Liver (tissue), 9 donors: ENCODE measurements around the gene PRDM10. TPM values are rescaled to one million over a fixed set of nuclear protein-coding genes. Genes with fewer than 3 reads are reported as not detected.

ENCODE experiments used
- DNase-seq: peaks from one replicate; pipeline ENCODE4 v3.0.0-alpha.2; 2017; ENCODE audit warnings: low spot score
- H3K27ac ChIP-seq, 2 donors: one replicate each; pipeline ENCODE4 v1.7.0; 2013; ENCODE audit warnings: inconsistent platforms in 2 of 2, low read length in 2 of 2, control low read depth in 1 of 2, low read depth in 1 of 2, mild to moderate bottlenecking in 1 of 2
- H3K27me3 ChIP-seq, 4 donors: one replicate each; pipeline versions ENCODE4 v1.6.1 to v1.7.0; 2013; ENCODE audit warnings: low read length in 3 of 4, inconsistent platforms in 1 of 4, mild to moderate bottlenecking in 1 of 4, moderate library complexity in 1 of 4; ENCODE audit not compliant: control insufficient read depth in 4 of 4, insufficient read depth in 4 of 4
- H3K36me3 ChIP-seq, 4 donors: one replicate each; pipeline versions ENCODE4 v1.6.1 to v1.7.0; 2013; ENCODE audit warnings: low read length in 3 of 4, mild to moderate bottlenecking in 3 of 4, low read depth in 1 of 4, moderate library complexity in 1 of 4; ENCODE audit not compliant: control insufficient read depth in 4 of 4, insufficient read depth in 3 of 4
- H3K4me1 ChIP-seq, 4 donors: one replicate each; pipeline versions ENCODE4 v1.6.1 to v1.7.0; 2013; ENCODE audit warnings: low read length in 3 of 4, mild to moderate bottlenecking in 3 of 4, moderate library complexity in 1 of 4; ENCODE audit not compliant: control insufficient read depth in 4 of 4, insufficient read depth in 4 of 4
- H3K4me3 ChIP-seq, 3 donors: one replicate each; pipeline versions ENCODE4 v1.6.1 to v1.7.0; 2013; ENCODE audit warnings: low read length in 3 of 3, control low read depth in 1 of 3, low read depth in 1 of 3, mild to moderate bottlenecking in 1 of 3
- H3K9ac ChIP-seq, 2 donors: one replicate each; pipeline ENCODE4 v1.7.0; 2013; ENCODE audit warnings: low read length in 2 of 2, mild to moderate bottlenecking in 2 of 2, moderate library complexity in 2 of 2, control low read depth in 1 of 2, low read depth in 1 of 2
- H3K9me3 ChIP-seq, 4 donors: one replicate each; pipeline versions ENCODE4 v1.6.1 to v1.7.0; 2013; ENCODE audit warnings: low read length in 3 of 4; ENCODE audit not compliant: control insufficient read depth in 4 of 4
- CTCF ChIP-seq: fragments of 150-350 bp; IDR thresholded peaks from 2 replicates; pipeline ENCODE4 v1.5.1; 2017; ENCODE audit warnings: improper control_type of control experiment, low read depth, low read length; ENCODE audit not compliant: missing input control
- EGR1 ChIP-seq, 2 donors: IDR thresholded peaks; 2 replicates each; pipeline ENCODE4 v1.6.1; 2016 to 2018; ENCODE audit warnings: antibody characterized with exemption in 2 of 2, low read depth in 2 of 2
- FOXA2 ChIP-seq: IDR thresholded peaks from 2 replicates; pipeline ENCODE4 v1.6.1; 2016; ENCODE audit warnings: antibody characterized with exemption
- HNF4A ChIP-seq, 2 donors: conservative IDR thresholded peaks; 2 replicates each; pipeline ENCODE4 v1.6.1; 2016; ENCODE audit warnings: antibody characterized with exemption in 2 of 2, mild to moderate bottlenecking in 2 of 2
- HNF4G ChIP-seq: IDR thresholded peaks from 2 replicates; pipeline ENCODE4 v1.6.1; 2016; ENCODE audit warnings: antibody characterized with exemption
- JUND ChIP-seq, 2 donors: IDR thresholded peaks; 2 replicates each; pipeline ENCODE4 v1.6.1; 2016; ENCODE audit warnings: antibody characterized with exemption in 2 of 2
- NR2F2 ChIP-seq: IDR thresholded peaks from 2 replicates; pipeline ENCODE4 v1.6.1; 2016; ENCODE audit warnings: antibody characterized with exemption
- RAD21 ChIP-seq, 2 donors: IDR thresholded peaks; 2 replicates each; pipeline ENCODE4 v1.6.1; 2016; ENCODE audit warnings: antibody characterized with exemption in 2 of 2, mild to moderate bottlenecking in 2 of 2
- RXRA ChIP-seq, 2 donors: IDR thresholded peaks; 2 replicates each; pipeline ENCODE4 v1.6.1; 2017 to 2018; ENCODE audit warnings: antibody characterized with exemption in 2 of 2, mild to moderate bottlenecking in 1 of 2
- SP1 ChIP-seq: IDR thresholded peaks from 2 replicates; pipeline ENCODE4 v1.6.1; 2018; ENCODE audit warnings: antibody characterized with exemption, mild to moderate bottlenecking
- YY1 ChIP-seq: IDR thresholded peaks from 2 replicates; pipeline ENCODE4 v1.6.1; 2016; ENCODE audit warnings: antibody characterized with exemption, mild to moderate bottlenecking
- WGBS: extraction: QIAGEN DNeasy Blood & Tissue Kit; methylation state at CpG from one replicate; pipeline ENCODE4 v1.1.7; 2013; 5-methylcytosine and 5-hydroxymethylcytosine counted together
- polyA plus RNA-seq, 2 donors: library from polyadenylated mRNA; stranded (reverse) in 1 of 2; unstranded in 1 of 2; fragments of 200-250 nt in 1 of 2; fragments of >200 nt in 1 of 2; fragmentation: Nextera tagmentation in 1 of 2; extraction: Ambion mirVana in 1 of 2; gene quantifications; one replicate each; pipeline versions ENCODE4 v1.2.1 to v1.2.3, GENCODE V29; 2013 to 2015
- total RNA-seq, 2 donors: library from RNA; depleted of rRNA; stranded (reverse); fragments of >200 nt; gene quantifications; one replicate each; pipeline ENCODE4 v1.2.3, GENCODE V29; 2014
- TF ChIP-seq, protein P1 (sequence below): IDR thresholded peaks from 2 replicates; pipeline ENCODE4 v1.6.1; 2016; ENCODE audit warnings: antibody characterized with exemption
- TF ChIP-seq, protein P2 (sequence below): IDR thresholded peaks from 2 replicates; pipeline ENCODE4 v1.6.1; 2016; ENCODE audit warnings: antibody characterized with exemption
- TF ChIP-seq, protein P3 (sequence below): IDR thresholded peaks from 2 replicates; pipeline ENCODE4 v1.6.1; 2016; ENCODE audit warnings: antibody characterized with exemption, mild to moderate bottlenecking
- donor health status: healthy.
- donor health status: healthy.
- donor health status: healthy.
- donor health status: healthy.
- donor health status: healthy.

The PRDM10 gene
- total and polyA plus RNA-seq, 4 donors, result 1.4 to 7.2 (median 3.9) TPM

GRCh38 chr11:129905402-129905801 is 97.2 kb downstream of the PRDM10 start:
- no peaks in the 10 kb centered on the region for H3K27me3 ChIP-seq
- no peaks in the 10 kb centered on the region for H3K9me3 ChIP-seq
- no peaks in the 10 kb centered on the region for H3K4me1 ChIP-seq
- no peak for DNase-seq
- WGBS, result 98% methylated on average over 8 of the region's 8 CpGs
- H3K4me3 ChIP-seq, result no peak overlapping the region
- TF ChIP-seq RAD21 (IDR thresholded peaks at IDR 0.05) (no peak), YY1 (no peak), RXRA (IDR thresholded peaks at IDR 0.05) (no peak), HNF4G (no peak), JUND (IDR thresholded peaks at IDR 0.05) (no peak), EGR1 (IDR thresholded peaks at IDR 0.05; ENCODE audit: low read depth in 2 of 2) (no peak), FOXA2 (no peak), CTCF (no peak), SP1 (no peak)
- TF ChIP-seq, protein P1, sequence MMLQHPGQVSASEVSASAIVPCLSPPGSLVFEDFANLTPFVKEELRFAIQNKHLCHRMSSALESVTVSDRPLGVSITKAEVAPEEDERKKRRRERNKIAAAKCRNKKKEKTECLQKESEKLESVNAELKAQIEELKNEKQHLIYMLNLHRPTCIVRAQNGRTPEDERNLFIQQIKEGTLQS, result no peak
- peaks cover 5 to 24% (median 21%) of the 10 kb centered on the region in 4 donors for H3K36me3 ChIP-seq
- H3K9ac ChIP-seq, result no peak overlapping the region
- H3K27ac ChIP-seq, result no peak overlapping the region

DNA sequence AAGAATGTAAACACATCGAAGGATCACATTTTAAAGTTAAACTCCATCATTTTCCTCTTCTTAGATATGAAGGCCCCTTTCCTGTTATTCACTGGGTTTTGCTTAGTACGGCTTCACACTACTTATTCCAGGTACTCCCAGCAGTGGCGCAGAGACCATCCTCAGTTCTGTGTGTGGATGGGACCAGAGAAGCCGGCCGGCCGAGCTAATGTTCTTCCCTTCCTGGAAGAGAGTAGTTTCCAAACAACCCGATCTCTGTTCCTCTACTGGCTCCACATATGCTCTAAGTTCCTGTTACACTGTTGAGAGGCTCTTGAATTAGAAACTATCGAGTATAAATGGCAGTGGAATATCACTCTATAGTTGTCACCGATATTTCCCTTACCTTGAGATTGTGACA is 106.6 kb downstream of the PRDM10 start:
- Histone ChIP-seq H3K27me3 (no peaks in the 10 kb centered on the region), H3K9me3 (no peaks in the 10 kb centered on the region), H3K4me1 (peaks cover 0 to 15% (median 13%) of the 10 kb centered on the region in 4 donors), H3K36me3 (peaks cover 2 to 20% (median 8%) of the 10 kb centered on the region in 4 donors), H3K4me3 (peak overlapping the region; percentile 71 to 99 (median 86)), H3K27ac (no peak overlapping the region), H3K9ac (peak overlapping the region in 1 of 2 donors; percentile 69)
- DNase-seq, result no peak
- TF ChIP-seq, protein P2, sequence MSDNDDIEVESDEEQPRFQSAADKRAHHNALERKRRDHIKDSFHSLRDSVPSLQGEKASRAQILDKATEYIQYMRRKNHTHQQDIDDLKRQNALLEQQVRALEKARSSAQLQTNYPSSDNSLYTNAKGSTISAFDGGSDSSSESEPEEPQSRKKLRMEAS, result no peak
- TF ChIP-seq HNF4G (no peak), CTCF (no peak), NR2F2 (no peak), RAD21 (IDR thresholded peaks at IDR 0.05) (no peak)
- 73% methylated on average over 9 of the region's 9 CpGs for WGBS

DNA sequence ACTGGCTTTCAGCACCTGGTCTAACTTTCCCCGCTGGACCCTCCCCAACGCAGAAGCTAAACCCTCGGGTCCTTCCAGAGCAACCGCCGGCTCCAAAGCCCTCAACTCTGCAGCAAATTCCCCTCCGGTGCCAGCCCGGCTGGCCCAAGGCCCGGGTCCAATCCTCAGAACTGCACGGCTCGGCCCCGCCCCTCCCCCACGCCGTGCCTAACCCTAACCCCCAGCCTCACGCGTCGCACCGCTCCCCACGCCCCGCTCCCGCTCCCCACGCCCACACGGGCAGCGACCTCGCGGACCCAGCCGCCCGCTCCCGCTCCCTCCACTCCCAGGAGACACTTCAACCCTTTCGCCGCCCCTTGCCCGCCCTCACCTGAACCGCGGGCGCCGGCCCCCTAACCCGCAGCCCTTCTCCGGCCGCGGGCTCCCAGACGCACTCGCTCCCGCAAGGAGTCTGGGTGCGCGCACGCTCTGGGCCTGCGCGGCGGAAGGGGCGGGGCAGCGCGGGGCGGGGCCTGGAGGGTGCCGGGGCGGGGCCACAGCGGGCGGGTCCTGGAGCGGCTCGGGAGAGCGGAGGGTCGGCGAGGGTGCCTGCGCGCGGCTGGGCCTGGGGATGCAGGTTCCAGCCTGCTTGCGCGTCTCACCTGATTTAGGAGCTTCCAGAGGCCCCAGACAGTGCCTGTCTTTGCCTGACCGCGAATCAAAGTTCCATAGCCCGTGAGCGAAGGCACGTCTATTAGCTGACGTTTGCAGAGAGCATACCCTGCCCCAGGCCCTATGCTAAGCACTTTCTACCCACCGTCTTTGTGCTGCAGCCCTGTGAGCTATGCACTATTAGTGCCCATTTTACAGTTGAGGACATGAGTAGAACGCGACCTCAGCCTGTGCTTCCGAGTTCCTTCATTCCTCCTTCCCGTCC is 107.3 kb downstream of the PRDM10 start, which contains the start of gene NFRKB:
NFRKB (minus strand) TSS at position 453 of the 916 bp plus-strand sequence. CDS start 2,729 bp downstream, outside the sequence.
- 2% methylated on average over 77 of the region's 77 CpGs for WGBS
- peak; percentile 98 for DNase-seq
- H3K9me3 ChIP-seq, result no peaks in the 10 kb centered on the region
- H3K27ac ChIP-seq, result peak within 1 kb of the TSS; percentile 78 to 82
- TF ChIP-seq, protein P3, sequence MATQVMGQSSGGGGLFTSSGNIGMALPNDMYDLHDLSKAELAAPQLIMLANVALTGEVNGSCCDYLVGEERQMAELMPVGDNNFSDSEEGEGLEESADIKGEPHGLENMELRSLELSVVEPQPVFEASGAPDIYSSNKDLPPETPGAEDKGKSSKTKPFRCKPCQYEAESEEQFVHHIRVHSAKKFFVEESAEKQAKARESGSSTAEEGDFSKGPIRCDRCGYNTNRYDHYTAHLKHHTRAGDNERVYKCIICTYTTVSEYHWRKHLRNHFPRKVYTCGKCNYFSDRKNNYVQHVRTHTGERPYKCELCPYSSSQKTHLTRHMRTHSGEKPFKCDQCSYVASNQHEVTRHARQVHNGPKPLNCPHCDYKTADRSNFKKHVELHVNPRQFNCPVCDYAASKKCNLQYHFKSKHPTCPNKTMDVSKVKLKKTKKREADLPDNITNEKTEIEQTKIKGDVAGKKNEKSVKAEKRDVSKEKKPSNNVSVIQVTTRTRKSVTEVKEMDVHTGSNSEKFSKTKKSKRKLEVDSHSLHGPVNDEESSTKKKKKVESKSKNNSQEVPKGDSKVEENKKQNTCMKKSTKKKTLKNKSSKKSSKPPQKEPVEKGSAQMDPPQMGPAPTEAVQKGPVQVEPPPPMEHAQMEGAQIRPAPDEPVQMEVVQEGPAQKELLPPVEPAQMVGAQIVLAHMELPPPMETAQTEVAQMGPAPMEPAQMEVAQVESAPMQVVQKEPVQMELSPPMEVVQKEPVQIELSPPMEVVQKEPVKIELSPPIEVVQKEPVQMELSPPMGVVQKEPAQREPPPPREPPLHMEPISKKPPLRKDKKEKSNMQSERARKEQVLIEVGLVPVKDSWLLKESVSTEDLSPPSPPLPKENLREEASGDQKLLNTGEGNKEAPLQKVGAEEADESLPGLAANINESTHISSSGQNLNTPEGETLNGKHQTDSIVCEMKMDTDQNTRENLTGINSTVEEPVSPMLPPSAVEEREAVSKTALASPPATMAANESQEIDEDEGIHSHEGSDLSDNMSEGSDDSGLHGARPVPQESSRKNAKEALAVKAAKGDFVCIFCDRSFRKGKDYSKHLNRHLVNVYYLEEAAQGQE, result peak; percentile 37
- no peak for TF ChIP-seq HNF4A (conservative IDR thresholded peaks at IDR 0.05)
- peak within 1 kb of the TSS; percentile 96 to 99 (median 97) for H3K4me3 ChIP-seq
- H3K36me3 ChIP-seq, result peaks cover 2 to 25% (median 11%) of the 10 kb centered on the region in 4 donors
- peaks cover 0 to 15% (median 13%) of the 10 kb centered on the region in 4 donors for H3K4me1 ChIP-seq
- H3K27me3 ChIP-seq, result no peaks in the 10 kb centered on the region
- H3K9ac ChIP-seq, result peak within 1 kb of the TSS; percentile 44 to 84
